Non-pigmented ciliary epithelial cell (primary cell): ENCODE data around the gene TBC1D5.
A peak's percentile ranks its signal among the peaks of the same experiment; 100 is the strongest.

ENCODE experiments used
- DNase-seq: peaks from one replicate; pipeline ENCODE4 v3.0.0-alpha.2; 2010; ENCODE audit warnings: low read depth

TBC1D5 gene

DNA sequence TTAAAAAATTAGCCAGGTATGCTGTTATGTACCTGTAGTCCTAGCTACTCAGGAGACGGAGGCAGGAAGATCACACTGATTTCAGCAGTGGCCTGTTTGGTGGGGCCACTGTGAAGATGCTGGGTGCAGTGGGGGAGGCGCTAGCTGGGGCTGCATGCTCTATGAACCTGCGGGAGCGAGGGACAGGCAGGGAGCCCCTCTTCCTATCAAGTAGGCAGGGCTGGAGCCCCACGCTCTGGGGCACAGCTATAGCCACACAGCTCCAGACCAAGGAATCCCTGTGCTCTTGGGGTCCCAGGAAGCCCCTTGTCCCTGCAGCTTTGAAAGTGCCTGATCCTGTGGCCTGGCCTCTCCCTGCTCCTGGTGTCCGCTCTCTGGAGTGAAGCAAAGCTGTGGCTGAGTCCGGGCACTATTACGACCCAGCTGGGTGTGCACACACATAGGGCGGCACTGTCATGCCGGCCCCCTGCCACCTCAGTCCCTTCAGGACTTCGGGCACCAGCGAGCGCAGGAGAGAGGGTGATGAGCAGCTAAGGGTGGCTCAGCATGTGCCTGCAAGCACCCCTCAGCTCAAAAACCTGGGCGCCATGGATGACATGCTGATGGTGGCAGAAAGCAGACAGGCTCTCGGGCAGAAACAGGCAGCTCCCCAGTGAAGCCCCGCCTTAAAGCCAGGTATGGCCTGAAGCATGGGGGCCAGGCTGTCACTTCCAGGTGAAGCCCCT is 262.6 kb downstream of the TBC1D5 start:
- DNase-seq = no peak

GRCh38 chr3:17478673-17479072 is 263.8 kb downstream of the TBC1D5 start:
- peak; percentile 52 for DNase-seq

GRCh38 chr3:17473761-17474160 is 268.7 kb downstream of the TBC1D5 start:
- DNase-seq = no peak

DNA sequence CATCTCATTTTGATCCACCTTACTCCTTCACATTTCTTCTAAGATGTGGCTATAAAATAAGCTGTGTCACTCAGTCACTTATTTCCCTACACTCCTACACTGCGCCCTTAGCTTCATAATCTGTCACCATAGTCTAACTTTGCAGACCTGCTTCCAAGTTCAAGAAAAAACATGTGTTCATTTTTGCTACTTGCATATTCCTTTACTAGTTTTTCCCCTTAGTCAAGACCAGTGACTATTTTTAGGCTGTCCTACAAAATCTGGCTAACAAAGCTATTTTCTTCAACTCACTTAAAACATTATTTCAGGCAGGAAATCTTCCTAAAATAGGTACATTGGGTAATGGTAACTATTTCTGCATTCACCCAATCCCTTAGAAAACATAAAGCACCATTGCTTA is 272.5 kb downstream of the TBC1D5 start:
- DNase-seq = no peak

GRCh38 chr3:17469520-17469919 is 272.9 kb downstream of the TBC1D5 start:
- no peak for DNase-seq

DNA sequence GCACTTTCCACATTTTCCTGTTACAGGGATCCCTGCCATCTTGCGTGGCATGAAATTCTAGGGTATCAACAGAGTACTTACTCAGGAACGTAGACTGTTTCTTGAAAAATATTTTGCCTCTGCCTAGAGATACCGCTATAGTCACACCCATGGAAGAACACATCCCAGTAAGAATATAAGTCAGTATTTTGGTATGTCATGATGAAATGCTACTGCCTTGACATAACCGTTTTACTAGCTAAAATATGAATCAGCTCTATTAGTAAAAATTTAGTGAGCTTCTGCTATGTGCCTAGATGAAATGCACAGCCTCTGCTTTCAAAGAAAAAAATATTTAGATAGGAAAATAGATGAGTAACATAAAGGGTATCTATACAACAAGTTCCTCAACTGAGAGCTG is 276.4 kb downstream of the TBC1D5 start:
- DNase-seq = no peak

DNA sequence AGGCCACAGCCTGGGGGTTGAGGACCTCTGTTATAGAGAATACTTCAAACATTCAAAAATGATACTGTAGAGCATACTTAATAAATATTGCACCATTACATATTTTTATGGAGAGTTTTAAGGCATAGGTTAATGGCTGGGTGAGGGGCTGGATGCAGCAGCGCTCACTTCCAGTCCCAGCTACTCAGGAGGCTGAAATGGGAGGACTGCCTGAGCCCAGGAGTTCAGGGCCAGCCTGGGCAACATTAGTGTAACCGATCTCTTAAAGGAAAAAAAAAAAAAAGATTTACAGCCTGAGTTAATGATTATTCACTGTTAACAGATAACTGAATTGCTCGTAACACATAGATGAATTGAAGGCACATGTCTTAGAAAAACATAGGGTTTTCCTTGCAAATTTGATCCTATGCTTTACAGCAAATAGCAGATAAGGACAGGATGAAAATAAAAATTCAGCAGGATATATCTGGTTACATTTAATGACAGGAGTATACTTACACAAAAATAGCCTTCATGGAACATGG is 282.9 kb downstream of the TBC1D5 start:
- no peak for DNase-seq

DNA sequence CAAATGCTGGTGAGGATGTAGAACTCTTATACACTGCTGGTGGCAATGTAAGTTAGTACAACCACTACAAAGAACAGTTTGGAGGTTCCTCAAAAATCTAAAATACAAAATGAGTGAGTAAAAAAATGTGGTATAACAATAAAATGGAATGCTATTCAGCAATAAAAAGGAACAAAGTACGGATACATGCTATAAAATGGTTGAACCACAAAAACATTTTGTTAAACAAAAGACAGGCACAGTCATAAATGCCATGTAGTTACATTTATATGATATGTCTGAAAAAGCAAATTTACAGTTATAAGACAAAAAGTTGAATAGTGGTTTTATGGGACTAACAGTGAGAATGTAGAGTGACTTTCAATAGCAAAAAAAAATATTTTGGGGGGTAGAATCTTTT is 285.8 kb downstream of the TBC1D5 start:
- DNase-seq = no peak

- DNase-seq = no peak
These were observed 286.4 kb downstream of the TBC1D5 start for GRCh38 chr3:17456046-17456445.

DNA sequence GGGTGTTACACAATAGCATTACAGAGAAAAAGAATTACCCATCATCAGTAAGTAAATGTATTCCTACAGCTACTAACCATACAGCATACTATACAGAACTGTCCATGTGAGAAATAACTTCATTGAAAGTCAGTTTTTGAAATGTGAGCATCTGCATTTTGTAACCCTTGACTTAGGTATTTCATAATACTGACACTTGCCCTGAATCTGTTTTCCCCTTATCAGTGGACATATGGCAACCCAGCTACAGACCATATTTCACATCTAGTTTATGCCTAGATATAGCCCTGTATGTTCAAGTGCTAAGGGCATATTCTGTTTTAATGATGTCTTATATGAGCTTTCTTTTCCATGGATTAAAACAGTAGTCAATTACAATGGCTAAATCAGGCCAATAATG is 297.6 kb downstream of the TBC1D5 start:
- no peak for DNase-seq

DNA sequence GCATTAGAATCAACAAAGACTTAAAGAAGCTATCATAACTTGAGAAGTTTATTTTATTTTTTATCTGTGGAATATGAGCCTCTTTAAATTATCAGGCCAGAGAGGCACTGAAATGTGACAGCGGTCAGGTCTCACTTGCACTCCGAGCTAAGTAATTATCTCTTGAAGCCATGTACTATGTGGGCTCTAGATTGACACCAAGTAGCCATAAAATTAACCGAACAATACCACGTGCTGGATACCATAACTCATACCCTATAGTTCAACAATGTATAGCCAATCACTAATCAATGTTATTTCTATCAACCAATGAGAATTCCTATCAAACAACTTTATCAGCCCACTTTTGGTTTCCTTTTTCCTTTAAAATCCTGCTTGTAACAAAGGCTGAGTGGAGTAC is 299.3 kb downstream of the TBC1D5 start:
- no peak for DNase-seq

GRCh38 chr3:17442332-17443049 is 299.9 kb downstream of the TBC1D5 start:
- no peak for DNase-seq

GRCh38 chr3:17433876-17434275 is 308.6 kb downstream of the TBC1D5 start:
- DNase-seq = no peak

- no peak for DNase-seq
These were observed 310.2 kb downstream of the TBC1D5 start for GRCh38 chr3:17432236-17432635.

DNA sequence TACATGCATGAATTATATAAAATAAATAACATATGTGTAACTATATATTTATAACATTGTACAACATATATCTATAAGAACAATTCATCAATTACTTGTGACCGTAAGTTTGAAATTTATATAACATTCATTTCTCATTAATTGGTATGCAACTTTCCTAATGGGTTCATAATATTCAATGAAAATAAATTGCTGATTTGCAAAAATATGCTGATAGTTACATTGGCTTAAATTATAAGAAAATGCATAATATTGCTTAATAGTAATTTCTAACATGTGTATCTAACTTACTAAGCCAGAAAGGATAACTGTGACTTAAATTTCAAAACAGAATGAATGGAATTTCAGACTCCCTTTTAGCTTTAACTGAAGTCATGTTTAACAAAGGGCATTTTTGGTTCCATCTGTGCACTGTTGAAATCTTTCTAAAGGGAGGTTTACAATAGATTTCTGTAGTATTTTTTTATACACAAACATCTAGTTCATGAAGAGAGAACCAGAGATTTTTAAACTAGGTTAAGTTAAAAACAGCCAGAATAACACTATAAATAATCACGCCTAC is 310.9 kb downstream of the TBC1D5 start:
- DNase-seq = no peak

DNA sequence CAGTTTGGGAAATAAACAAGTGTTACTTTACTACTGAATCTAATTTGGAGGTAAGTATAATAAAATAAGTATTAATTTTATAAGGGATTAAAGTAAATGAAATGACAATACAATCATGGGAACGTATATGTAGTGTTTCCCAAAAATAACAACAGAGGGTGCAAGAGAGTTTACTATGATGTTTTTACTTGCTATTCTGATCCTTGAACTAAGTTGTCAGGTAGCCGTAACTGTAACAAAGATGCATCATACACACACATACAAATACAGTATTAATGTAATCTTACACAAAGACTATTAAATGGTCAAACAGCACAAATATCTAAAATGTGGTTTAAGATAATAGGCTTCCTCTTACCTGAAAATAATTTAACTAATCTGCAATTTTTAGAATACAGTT is 311.4 kb downstream of the TBC1D5 start:
- peak; percentile 9 for DNase-seq

GRCh38 chr3:17430582-17430981 is 311.8 kb downstream of the TBC1D5 start:
- DNase-seq = no peak

DNA sequence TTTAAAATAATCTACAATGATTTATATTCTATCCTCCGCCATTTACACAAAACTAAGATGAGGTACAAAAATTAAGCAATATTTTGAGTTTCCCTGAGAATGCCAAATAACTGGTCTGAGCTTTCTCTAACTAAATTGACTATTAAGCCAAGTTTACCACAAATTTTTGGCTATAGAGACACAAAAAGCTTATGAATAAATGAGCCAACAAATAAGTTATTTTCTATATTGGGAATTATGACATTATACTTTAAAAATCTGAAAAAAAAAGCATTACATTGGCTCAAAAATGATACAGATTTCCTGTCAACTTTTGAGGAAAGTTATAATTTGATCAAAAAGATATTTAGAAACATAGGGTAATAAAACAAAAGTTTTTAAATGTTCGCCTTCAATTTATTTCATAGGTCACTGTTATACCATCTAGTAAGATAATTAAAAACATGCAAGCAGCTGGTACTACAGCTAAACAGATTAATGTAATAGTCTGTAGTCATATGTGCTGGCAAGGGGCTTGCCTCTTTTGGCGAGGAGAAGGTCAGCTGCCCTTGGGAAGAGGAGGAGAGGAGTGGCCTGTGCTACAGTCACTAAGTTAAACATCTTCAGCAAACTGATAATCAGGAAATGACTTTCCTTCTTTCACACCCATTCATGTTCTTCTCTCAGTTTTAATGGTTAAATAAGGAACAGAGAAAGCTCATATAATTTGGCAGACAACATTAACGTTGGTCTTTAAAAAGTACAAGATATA is 318.5 kb downstream of the TBC1D5 start:
- no peak for DNase-seq

DNA sequence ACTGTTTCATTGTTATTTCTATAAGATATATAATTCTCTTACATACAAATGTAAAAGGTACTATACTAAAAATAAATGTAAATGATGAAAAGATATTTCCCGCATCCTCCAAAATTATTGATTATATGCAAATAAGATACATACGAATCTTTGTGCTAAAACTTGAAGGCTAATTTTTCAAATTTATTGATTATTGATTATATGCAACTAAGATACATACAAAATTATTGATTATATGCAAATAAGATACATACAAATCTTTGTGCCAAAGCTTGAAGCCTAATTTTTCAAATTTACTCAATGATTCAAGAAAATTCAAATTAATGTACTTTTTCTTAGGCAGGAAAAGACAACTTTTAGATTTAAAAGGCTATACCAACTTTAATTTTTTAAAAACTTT is 319.8 kb downstream of the TBC1D5 start:
- DNase-seq = no peak

DNA sequence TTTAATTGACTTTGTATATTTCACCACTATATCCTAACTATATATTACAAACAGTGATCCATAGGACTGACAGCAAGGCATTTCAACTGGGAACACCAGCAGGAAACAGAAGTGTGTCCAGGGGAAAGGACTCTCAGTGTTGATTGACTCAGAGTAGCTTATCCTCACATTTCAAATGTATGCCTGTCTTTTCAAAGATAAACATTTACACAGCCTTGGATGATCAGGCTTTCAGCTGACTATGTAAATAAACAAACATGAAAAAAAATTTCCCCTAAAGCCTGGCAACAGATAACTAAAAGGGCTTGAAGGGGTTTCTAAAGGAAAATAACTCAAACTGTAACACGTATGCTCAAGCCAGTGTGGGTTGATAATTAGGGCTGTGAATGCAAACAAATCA is 321.8 kb downstream of the TBC1D5 start:
- DNase-seq = no peak

- DNase-seq = peak; percentile 31
These were observed 329.4 kb downstream of the TBC1D5 start for GRCh38 chr3:17412950-17413530.
